Loucy (cell line): Measurements from ENCODE around the gene MRPL39.

Experiments used
- EZH2phosphoT487 ChIP-seq: fragments of 200-600 bp; IDR thresholded peaks from 2 replicates; pipeline ENCODE4 v1.6.1; 2018; ENCODE audit warnings: antibody characterized with exemption, mild to moderate bottlenecking, moderate library complexity, borderline replicate concordance
- TF ChIP-seq, protein P1 (sequence below): fragments of 200-600 bp; sonication (generic); conservative IDR thresholded peaks from 2 replicates; pipeline ENCODE4 v1.5.1; 2014; ENCODE audit warnings: mild to moderate bottlenecking, antibody characterized with exemption, low read length

DNA sequence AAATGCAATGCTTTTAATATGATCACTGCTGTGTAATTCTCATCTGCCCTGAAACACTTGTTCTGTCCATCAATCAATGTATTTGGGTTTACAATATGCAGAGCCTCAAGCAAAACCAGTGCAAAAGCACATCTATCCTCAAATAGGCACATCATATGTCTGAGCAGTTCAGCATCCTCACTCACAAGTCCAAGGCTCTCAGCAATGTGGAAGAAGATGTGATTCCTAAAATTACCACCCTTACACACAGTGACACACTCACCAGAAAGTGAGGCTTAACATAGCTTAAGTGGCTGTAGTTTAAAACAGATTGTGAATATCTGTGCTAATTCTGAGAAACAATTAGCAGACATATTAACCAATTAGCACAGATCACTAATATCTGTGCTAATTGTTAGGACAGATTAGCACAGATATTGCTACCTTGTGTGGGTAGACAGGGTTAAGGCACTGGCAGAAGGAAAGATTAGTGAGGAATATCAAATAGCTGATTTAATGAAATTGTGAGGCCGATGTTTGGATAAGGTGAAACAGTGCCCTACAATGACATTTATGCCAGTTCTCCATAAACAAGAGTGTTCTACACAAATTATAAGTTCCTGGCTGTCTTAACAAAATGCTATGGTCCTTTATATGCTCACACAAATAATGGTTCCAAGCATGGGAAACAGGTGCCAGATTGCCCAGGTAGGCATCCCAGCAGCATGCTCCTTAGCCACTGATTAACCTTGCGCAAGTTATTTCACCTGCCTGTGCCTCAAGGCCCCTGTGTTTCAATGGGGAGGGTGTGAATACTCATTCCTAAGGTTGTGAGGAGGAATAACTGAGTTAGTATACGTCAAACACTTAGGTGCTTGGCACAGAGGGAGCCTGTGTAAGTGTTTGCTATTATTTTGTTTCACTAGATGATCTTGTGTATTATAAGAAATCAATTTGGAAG is 41.7 kb downstream of the MRPL39 start:
- TF ChIP-seq, protein P1, sequence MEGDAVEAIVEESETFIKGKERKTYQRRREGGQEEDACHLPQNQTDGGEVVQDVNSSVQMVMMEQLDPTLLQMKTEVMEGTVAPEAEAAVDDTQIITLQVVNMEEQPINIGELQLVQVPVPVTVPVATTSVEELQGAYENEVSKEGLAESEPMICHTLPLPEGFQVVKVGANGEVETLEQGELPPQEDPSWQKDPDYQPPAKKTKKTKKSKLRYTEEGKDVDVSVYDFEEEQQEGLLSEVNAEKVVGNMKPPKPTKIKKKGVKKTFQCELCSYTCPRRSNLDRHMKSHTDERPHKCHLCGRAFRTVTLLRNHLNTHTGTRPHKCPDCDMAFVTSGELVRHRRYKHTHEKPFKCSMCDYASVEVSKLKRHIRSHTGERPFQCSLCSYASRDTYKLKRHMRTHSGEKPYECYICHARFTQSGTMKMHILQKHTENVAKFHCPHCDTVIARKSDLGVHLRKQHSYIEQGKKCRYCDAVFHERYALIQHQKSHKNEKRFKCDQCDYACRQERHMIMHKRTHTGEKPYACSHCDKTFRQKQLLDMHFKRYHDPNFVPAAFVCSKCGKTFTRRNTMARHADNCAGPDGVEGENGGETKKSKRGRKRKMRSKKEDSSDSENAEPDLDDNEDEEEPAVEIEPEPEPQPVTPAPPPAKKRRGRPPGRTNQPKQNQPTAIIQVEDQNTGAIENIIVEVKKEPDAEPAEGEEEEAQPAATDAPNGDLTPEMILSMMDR: no peak
- no peak for TF ChIP-seq EZH2phosphoT487
